HG02571 (cell line): ENCODE measurements around the gene PYROXD2.
"Not testable (repeated sequence)": the region's sequence is repeated elsewhere in the genome, so short reads cannot be mapped to it uniquely, and the experiment has no call there.

ENCODE experiments used
- ATAC-seq: cut with Tn5 transposase; IDR thresholded peaks from one replicate; pipeline ENCODE4 v1.9.1; 2021; ENCODE audit warnings: mild to moderate bottlenecking, moderate library complexity; ENCODE audit not compliant: unreplicated experiment

The PYROXD2 gene

GRCh38 chr10:98396096-98397063 is 18.6 kb downstream of the PYROXD2 start:
- ATAC-seq, result no peak

GRCh38 chr10:98394851-98395440 is 20.0 kb downstream of the PYROXD2 start:
- ATAC-seq, result no peak

- no peak for ATAC-seq
Observed at GRCh38 chr10:98391578-98391991, 23.4 kb downstream of the PYROXD2 start.

GRCh38 chr10:98391065-98391464 is 23.9 kb downstream of the PYROXD2 start:
- ATAC-seq, result no peak

DNA sequence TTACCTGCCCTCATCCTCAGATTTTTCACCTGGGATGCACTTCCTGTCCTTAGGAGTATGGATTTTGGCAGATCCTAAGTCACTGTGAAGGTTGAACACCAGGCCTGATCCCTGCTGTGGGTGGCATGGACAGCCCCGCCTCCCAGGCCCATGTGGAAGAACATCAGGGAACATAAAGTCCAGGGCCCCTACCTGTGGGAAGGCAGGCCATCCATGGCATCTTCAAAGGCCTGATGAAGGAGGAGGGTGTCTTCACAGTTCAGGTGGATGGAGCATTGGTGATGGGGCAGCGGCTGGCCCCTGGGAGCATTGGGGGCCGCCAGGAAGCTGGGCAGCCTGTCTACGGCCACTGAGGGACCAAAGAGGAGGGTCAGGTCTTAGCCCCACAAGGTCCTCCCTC is 24.6 kb downstream of the PYROXD2 start:
- ATAC-seq, result no peak

GRCh38 chr10:98389398-98389797 is 25.6 kb downstream of the PYROXD2 start:
- no peak for ATAC-seq

GRCh38 chr10:98388101-98388655 is 26.8 kb downstream of the PYROXD2 start:
- ATAC-seq, result no peak

- ATAC-seq, result no peak
Observed at GRCh38 chr10:98384531-98385133, 30.4 kb downstream of the PYROXD2 start.

DNA sequence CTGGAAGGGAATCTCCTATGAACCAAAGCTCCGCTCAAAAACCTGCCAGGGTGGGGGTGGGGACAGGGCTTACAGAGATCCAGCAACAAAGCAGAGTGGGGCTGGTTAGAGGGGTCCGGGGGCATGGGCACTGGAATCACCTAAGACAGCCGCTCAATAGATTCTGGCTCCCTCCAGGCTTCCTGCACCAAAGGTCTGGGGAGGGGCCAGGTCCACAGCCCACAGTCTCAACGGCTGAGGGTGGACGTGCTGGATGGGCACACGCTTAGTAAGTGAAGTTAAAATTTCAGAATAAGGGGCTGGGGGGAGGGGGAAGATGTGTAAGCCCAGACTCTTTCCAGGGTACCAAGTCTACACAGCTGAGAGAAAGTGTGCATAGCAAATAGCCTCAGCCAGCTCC is 31.1 kb downstream of the PYROXD2 start:
- no peak for ATAC-seq

GRCh38 chr10:98383134-98383667 is 31.8 kb downstream of the PYROXD2 start:
- ATAC-seq, result not testable (repeated sequence)

GRCh38 chr10:98382691-98383101 is 32.3 kb downstream of the PYROXD2 start:
- ATAC-seq, result no peak

- no peak for ATAC-seq
Observed at GRCh38 chr10:98380493-98381339, 34.3 kb downstream of the PYROXD2 start.

DNA sequence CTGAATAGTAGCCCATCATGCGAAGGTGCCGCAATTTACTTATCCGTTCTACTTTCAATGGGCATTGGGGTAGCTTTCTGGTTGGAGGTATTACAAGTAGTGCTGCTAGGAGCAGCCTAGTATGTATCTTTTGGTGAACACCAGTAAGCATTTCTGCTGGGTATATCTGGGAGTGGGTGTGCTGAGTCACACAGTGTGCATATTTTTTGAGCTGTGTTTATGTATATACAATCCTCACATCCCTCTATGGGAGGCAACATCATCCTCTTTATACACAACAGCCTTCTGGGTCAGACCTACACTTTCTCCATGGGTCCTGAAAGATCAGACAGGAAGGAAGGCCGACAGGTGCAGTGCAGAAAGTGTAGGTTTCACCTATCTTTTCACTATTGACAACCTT is 36.3 kb downstream of the PYROXD2 start:
- no peak for ATAC-seq

DNA sequence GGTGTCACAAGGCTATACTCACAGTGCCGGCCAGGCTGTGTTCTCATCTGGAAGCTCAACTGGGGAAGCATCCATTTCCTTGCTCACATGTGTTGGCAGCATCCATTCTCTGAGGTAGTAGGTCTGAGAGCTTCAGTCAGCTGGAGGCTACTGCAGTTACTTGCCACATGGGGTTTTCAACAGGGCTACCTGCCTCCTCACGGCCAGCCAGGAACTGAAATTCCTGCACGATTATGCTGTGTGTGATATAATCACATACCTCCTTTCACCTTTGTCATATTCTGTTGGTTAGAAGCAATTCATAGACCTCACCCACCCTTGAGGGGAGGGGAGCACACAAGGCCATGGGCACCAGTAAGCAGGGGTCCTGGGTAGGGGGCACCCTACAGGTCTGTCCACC is 37.4 kb downstream of the PYROXD2 start:
- ATAC-seq, result no peak

DNA sequence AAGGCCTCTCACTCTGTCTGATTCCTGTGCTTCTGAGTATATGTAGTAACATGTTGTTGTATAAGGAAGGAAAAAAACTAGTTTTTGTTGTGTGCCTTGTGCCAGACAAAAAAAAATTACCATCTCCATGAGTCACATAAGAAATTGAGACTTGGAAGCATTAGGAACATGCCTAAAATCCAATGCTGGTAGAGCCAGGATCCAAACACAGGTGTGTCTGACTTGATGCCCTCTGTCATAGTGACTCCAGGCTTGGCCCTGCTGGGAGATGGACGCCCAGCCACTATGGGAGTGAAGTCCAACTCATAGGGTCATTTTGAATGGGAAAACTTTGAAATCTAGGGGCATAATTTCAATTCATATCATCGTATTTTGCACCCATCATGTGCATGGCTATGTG is 38.0 kb downstream of the PYROXD2 start:
- ATAC-seq, result no peak

GRCh38 chr10:98376485-98376884 is 38.5 kb downstream of the PYROXD2 start:
- ATAC-seq, result no peak

DNA sequence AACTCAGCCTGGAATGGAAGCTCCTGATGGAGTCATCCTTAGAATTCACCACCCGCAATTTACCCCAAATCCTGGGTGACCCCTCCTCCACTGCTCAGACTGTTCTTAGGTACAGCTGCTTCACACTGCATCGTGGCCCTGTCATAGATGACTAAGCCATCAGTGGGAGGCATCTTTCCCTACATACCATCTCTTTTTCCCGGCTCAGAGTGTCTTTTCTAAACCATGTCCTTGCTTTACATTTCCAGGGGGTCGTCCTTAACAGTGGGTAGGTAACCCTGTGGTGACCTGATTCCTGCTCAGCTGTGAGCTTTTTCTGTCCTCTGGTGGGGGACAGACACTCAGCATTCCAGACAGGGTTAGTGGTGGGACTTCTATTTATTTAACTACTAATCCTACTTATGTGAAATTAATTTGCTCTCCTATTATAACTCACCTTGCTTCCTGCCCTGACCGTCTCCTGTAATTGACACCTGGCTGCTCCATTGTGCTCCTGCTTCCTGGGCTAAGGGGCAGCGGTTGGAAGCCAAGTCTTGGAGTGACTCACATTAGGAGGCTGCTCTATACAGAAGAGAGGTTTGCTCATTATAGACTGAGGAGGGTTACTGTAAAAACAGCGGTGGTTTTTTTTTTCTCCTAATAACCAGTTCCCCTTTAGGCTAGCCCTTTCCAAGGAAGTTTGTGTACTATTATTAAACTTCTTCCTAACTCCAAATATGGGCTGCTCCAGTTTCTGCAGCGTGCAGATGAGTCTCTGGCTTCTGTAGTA is 40.6 kb downstream of the PYROXD2 start:
- no peak for ATAC-seq

GRCh38 chr10:98373260-98374040 is 41.5 kb downstream of the PYROXD2 start:
- ATAC-seq, result no peak
